Stimulated activated effector memory CD8-positive, alpha-beta T cell treated with anti-CD3 and anti-CD28 coated beads, Interleukin-12 subunit alpha, Interleukin-12 subunit beta, amount 100 ng/mL, for 72 hours (primary cell): ENCODE data around the gene ITGAV.

ENCODE experiments used
- ATAC-seq: fragments of 150-1000 bp; cut with Tn5 transposase; 2 replicates; pipeline ENCODE4 v1.10.0; 2021
- DNase-seq, 2 donors: peaks; one replicate each; pipeline ENCODE4 v3.0.0; 2021 to 2022; ENCODE audit warnings: low spot score in 2 of 2
- H3K27ac Mint-ChIP-seq: one replicate; pipeline ENCODE4 v1.8.0; 2022; ENCODE audit warnings: mild to moderate bottlenecking, mixed read lengths
- H3K36me3 Mint-ChIP-seq: one replicate; pipeline ENCODE4 v1.8.0; 2022; ENCODE audit warnings: mild to moderate bottlenecking, mixed read lengths
- H3K4me1 Mint-ChIP-seq: one replicate; pipeline ENCODE4 v1.8.0; 2022; ENCODE audit warnings: mixed read lengths
- H3K4me3 Mint-ChIP-seq: one replicate; pipeline ENCODE4 v1.8.0; 2022; ENCODE audit warnings: mild to moderate bottlenecking, mixed read lengths
- H3K9me3 Mint-ChIP-seq: one replicate; pipeline ENCODE4 v1.8.0; 2022; ENCODE audit warnings: mixed read lengths

ITGAV gene

DNA sequence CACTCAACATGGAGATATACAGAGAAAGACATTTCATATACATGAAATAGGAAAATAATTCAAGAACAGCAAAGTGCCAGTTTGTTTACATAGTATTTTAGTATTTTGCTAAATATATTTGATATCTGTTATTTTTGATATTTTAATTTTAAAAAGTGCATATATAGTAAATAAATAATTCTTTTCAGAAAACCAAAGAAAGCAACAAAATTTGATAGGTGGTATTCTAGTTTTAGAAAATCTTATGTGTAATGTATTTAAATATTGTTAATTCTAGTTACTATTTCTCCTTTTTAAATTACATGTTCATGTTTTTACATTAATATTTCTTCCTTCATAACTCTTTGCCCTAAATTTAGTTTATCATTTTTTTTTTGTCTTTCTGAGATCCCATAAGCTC is 69.5 kb downstream of the ITGAV start:
- H3K9me3 Mint-ChIP-seq = no peaks in the 10 kb centered on the region
- no peak overlapping the region for H3K4me3 Mint-ChIP-seq
- DNase-seq (no peak), ATAC-seq (no peak)
- H3K27ac Mint-ChIP-seq = no peak overlapping the region
- peaks cover 46% of the 10 kb centered on the region for H3K36me3 Mint-ChIP-seq
- no peaks in the 10 kb centered on the region for H3K4me1 Mint-ChIP-seq

DNA sequence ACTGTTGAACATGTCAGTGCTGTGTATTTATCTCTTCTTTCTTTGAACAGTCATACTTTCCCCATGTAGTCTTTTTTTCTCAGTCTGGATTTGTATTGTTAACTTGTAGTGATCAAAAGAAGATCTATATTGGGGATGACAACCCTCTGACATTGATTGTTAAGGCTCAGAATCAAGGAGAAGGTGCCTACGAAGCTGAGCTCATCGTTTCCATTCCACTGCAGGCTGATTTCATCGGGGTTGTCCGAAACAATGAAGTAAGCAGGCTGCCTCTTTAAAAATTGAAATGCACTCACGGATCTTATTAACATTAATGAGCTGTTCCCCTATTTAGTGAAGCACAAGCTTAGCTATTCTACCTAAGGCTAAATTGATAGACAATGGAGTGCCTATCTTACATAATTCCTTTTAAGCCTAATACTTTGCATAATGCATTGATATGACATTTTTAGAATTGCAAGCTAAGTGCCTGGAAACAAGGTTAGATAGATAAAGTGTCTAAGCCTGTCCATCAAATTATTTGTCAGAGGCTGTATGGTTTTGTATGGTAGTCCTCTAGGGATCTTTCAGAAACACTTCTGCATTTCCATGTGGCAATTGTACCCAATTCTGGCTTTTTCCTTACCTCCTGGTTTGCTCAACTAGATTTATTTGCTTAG is 74.7 kb downstream of the ITGAV start:
- no peaks in the 10 kb centered on the region for H3K4me1 Mint-ChIP-seq
- no peak overlapping the region for H3K4me3 Mint-ChIP-seq
- peaks cover 63% of the 10 kb centered on the region for H3K36me3 Mint-ChIP-seq
- no peak overlapping the region for H3K27ac Mint-ChIP-seq
- no peak for ATAC-seq
- H3K9me3 Mint-ChIP-seq = no peaks in the 10 kb centered on the region
- no peak for DNase-seq

GRCh38 chr2:186669146-186669545 is 79.3 kb downstream of the ITGAV start:
- H3K27ac Mint-ChIP-seq = no peak overlapping the region
- H3K4me3 Mint-ChIP-seq = no peak overlapping the region
- no peak for ATAC-seq
- H3K36me3 Mint-ChIP-seq = peaks cover 98% of the 10 kb centered on the region
- DNase-seq = no peak
- peaks cover 3% of the 10 kb centered on the region for H3K9me3 Mint-ChIP-seq
- H3K4me1 Mint-ChIP-seq = no peaks in the 10 kb centered on the region

DNA sequence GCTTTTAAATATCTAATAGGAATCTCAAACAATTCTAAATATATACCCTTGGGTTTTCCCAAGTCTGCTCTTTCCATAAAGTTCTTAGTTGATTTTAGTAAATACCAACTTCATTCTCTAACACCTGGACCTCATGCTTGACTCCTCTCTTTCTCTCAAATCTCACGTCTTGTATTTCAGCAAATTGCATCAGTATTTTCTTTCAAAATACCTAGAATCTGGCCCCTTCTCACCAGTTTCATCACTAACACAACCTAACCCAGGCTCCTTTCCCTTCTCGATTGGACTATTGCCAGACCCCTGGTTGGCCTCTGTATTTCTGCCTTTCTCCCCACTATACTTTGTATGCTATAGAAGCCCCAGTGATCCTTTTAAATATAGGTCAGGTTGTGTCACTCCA is 81.0 kb downstream of the ITGAV start:
- Mint-ChIP-seq H3K36me3 (peaks cover 99% of the 10 kb centered on the region), H3K9me3 (peaks cover 3% of the 10 kb centered on the region), H3K4me1 (no peaks in the 10 kb centered on the region), H3K4me3 (no peak overlapping the region), H3K27ac (no peak overlapping the region)
- no peak for ATAC-seq
- no peak for DNase-seq

DNA sequence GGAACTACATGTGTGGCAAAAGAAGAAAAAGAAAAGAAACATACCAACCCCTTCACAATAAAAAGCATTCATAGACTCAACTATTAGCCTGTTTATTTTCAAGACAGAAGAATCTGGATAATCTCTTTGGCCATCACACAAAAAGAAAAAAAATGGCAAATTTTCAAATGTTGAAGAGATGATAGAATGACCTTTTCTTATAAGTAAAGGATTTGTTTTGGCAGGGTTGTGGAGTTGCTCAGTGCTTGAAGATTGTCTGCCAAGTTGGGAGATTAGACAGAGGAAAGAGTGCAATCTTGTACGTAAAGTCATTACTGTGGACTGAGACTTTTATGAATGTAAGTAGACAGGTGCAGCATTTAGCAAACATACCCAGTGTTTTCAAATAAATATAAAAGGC is 85.5 kb downstream of the ITGAV start:
- no peak overlapping the region for H3K4me3 Mint-ChIP-seq
- H3K9me3 Mint-ChIP-seq = peaks cover 3% of the 10 kb centered on the region
- ATAC-seq = no peak
- DNase-seq = no peak
- no peaks in the 10 kb centered on the region for H3K4me1 Mint-ChIP-seq
- no peak overlapping the region for H3K27ac Mint-ChIP-seq
- peaks cover 93% of the 10 kb centered on the region for H3K36me3 Mint-ChIP-seq

- H3K4me3 Mint-ChIP-seq = no peak overlapping the region
- DNase-seq = no peak
- no peaks in the 10 kb centered on the region for H3K4me1 Mint-ChIP-seq
- H3K27ac Mint-ChIP-seq = no peak overlapping the region
- H3K36me3 Mint-ChIP-seq = peaks cover 15% of the 10 kb centered on the region
- no peak for ATAC-seq
- peaks cover 6% of the 10 kb centered on the region for H3K9me3 Mint-ChIP-seq
These were observed 93.5 kb downstream of the ITGAV start for GRCh38 chr2:186683341-186683740.

DNA sequence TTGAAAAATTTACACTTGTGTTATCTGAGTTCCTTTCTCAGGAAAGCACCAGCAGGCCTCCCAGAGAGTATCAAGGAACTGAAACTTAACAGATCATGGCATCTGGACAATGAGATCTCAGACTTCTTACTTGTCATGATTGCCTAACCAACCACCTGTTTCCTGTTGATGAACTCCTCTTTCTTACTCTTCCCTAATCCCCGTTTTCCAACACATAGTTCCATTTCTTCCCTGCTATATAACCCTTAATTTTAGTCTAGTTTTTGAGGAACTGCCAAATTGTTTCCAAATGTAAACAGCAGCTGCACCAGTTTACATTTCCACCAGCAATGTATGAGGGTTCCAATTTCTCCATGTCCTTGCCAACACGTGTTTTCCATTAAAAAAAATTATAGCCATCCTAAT is 98.0 kb downstream of the ITGAV start:
- H3K36me3 Mint-ChIP-seq = no peaks in the 10 kb centered on the region
- no peak overlapping the region for H3K4me3 Mint-ChIP-seq
- peaks cover 9% of the 10 kb centered on the region for H3K9me3 Mint-ChIP-seq
- DNase-seq (no peak), ATAC-seq (no peak)
- no peak overlapping the region for H3K27ac Mint-ChIP-seq
- no peaks in the 10 kb centered on the region for H3K4me1 Mint-ChIP-seq

DNA sequence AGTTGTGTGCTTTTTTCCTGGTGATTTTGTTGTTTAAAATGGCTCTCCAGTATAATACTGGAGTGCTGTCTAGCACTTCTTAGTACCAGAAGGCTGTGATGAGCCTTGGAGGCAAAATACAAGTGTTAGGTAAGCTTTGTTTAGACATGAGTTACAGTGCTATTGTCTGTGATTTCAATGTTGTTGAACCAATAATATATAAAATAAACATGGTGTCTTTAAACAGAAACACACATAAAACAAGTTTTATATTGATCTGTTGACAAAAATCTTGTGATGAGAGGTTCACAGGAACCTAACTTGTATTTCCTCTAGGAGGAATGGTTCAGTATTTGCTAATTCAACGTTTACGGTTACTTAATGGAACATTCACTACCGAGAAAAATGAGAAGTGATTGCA is 99.0 kb downstream of the ITGAV start:
- no peaks in the 10 kb centered on the region for H3K36me3 Mint-ChIP-seq
- no peak overlapping the region for H3K4me3 Mint-ChIP-seq
- peaks cover 9% of the 10 kb centered on the region for H3K9me3 Mint-ChIP-seq
- ATAC-seq (no peak), DNase-seq (no peak)
- H3K4me1 Mint-ChIP-seq = no peaks in the 10 kb centered on the region
- H3K27ac Mint-ChIP-seq = no peak overlapping the region

GRCh38 chr2:186690786-186691185 is 100.9 kb downstream of the ITGAV start:
- ATAC-seq (no peak), DNase-seq (no peak)
- Mint-ChIP-seq H3K36me3 (no peaks in the 10 kb centered on the region), H3K4me3 (no peak overlapping the region), H3K9me3 (peaks cover 9% of the 10 kb centered on the region), H3K27ac (no peak overlapping the region), H3K4me1 (peaks cover 9% of the 10 kb centered on the region)

GRCh38 chr2:186691231-186691630 is 101.4 kb downstream of the ITGAV start:
- H3K27ac Mint-ChIP-seq = no peak overlapping the region
- no peak overlapping the region for H3K4me3 Mint-ChIP-seq
- peaks cover 9% of the 10 kb centered on the region for H3K4me1 Mint-ChIP-seq
- DNase-seq (no peak), ATAC-seq (no peak)
- H3K36me3 Mint-ChIP-seq = no peaks in the 10 kb centered on the region
- H3K9me3 Mint-ChIP-seq = peaks cover 9% of the 10 kb centered on the region

GRCh38 chr2:186691900-186692299 is 102.0 kb downstream of the ITGAV start:
- peaks cover 9% of the 10 kb centered on the region for H3K4me1 Mint-ChIP-seq
- no peaks in the 10 kb centered on the region for H3K36me3 Mint-ChIP-seq
- ATAC-seq (no peak), DNase-seq (no peak)
- H3K27ac Mint-ChIP-seq = no peak overlapping the region
- peaks cover 9% of the 10 kb centered on the region for H3K9me3 Mint-ChIP-seq
- no peak overlapping the region for H3K4me3 Mint-ChIP-seq

DNA sequence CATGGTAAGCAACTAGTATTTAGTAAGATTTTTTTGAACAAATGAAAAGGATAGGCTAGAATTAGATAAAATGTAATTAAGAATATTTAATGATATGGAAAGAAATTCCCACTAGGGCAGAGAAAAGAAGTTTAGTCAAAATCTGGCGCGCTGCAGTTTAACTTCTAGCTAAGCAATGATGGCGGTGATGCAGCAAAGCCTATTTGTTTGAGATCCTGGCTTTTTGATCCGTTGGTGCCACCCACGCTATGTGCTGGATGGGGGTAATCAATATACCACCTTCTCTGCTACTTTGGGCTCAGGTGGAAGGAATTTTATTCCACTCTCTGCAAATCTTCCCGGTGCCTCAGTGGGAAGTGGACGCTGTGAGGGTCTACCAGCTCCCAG is 103.6 kb downstream of the ITGAV start:
- H3K4me1 Mint-ChIP-seq = peaks cover 9% of the 10 kb centered on the region
- H3K4me3 Mint-ChIP-seq = peak overlapping the region; percentile 68
- DNase-seq (no peak), ATAC-seq (no peak)
- no peaks in the 10 kb centered on the region for H3K36me3 Mint-ChIP-seq
- peaks cover 2% of the 10 kb centered on the region for H3K9me3 Mint-ChIP-seq
- H3K27ac Mint-ChIP-seq = no peak overlapping the region

GRCh38 chr2:186695081-186695756 is 105.4 kb downstream of the ITGAV start:
- H3K4me1 Mint-ChIP-seq = peaks cover 9% of the 10 kb centered on the region
- no peak for DNase-seq
- H3K9me3 Mint-ChIP-seq = no peaks in the 10 kb centered on the region
- no peaks in the 10 kb centered on the region for H3K36me3 Mint-ChIP-seq
- H3K27ac Mint-ChIP-seq = no peak overlapping the region
- no peak for ATAC-seq
- peak overlapping the region; percentile 68 for H3K4me3 Mint-ChIP-seq

GRCh38 chr2:186696290-186696689 is 106.4 kb downstream of the ITGAV start:
- peaks cover 9% of the 10 kb centered on the region for H3K4me1 Mint-ChIP-seq
- H3K9me3 Mint-ChIP-seq = no peaks in the 10 kb centered on the region
- H3K4me3 Mint-ChIP-seq = no peak overlapping the region
- ATAC-seq (no peak), DNase-seq (no peak)
- H3K27ac Mint-ChIP-seq = no peak overlapping the region
- H3K36me3 Mint-ChIP-seq = no peaks in the 10 kb centered on the region

DNA sequence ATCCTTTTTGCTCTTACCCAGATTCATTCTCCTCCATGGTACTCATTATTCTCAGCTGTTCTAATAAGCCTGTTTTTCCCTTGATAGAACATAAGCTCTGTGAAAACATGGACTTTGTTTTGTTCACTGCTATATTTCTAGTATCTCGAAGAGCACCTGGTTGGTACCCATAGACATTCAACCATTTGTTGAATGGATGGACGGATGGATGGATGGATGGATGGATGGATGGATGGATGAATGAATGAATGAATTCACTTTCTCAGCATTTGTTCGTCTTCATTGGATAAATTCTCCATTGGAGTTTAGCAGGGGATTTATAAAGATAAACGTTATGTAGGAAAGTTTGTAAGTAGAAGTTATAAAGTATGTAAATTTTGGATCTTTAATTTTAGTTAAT is 106.9 kb downstream of the ITGAV start:
- Mint-ChIP-seq H3K4me3 (no peak overlapping the region), H3K27ac (no peak overlapping the region), H3K36me3 (no peaks in the 10 kb centered on the region), H3K9me3 (no peaks in the 10 kb centered on the region), H3K4me1 (peaks cover 9% of the 10 kb centered on the region)
- no peak for DNase-seq
- no peak for ATAC-seq

- ATAC-seq (no peak), DNase-seq (no peak)
- Mint-ChIP-seq H3K4me3 (no peak overlapping the region), H3K9me3 (no peaks in the 10 kb centered on the region), H3K27ac (no peak overlapping the region), H3K4me1 (peaks cover 9% of the 10 kb centered on the region), H3K36me3 (no peaks in the 10 kb centered on the region)
These were observed 107.7 kb downstream of the ITGAV start for GRCh38 chr2:186697536-186697935.
